Muscle layer of colon (tissue), 2 donors: Measurements from ENCODE around the gene MRPL9.
"Not testable (repeated sequence)": the region's sequence is repeated elsewhere in the genome, so short reads cannot be mapped to it uniquely, and the experiment has no call there.

Source experiments
- H3K27ac ChIP-seq: one replicate; pipeline ENCODE4 v1.7.0; 2013; ENCODE audit warnings: low read depth, mild to moderate bottlenecking, low read length, moderate library complexity
- H3K27me3 ChIP-seq, 2 donors: one replicate each; pipeline ENCODE4 v1.7.0; 2013; ENCODE audit warnings: low read length in 2 of 2, mild to moderate bottlenecking in 2 of 2; ENCODE audit not compliant: insufficient read depth in 2 of 2, control insufficient read depth in 1 of 2
- H3K36me3 ChIP-seq: one replicate; pipeline ENCODE4 v1.7.0; 2013; ENCODE audit warnings: mild to moderate bottlenecking, low read length; ENCODE audit not compliant: insufficient read depth
- H3K4me1 ChIP-seq: one replicate; pipeline ENCODE4 v1.7.0; 2013; ENCODE audit warnings: mild to moderate bottlenecking, low read length; ENCODE audit not compliant: insufficient read depth
- H3K4me3 ChIP-seq, 2 donors: one replicate each; pipeline ENCODE4 v1.7.0; 2013; ENCODE audit warnings: low read length in 2 of 2, low read depth in 1 of 2, mild to moderate bottlenecking in 1 of 2, moderate library complexity in 1 of 2
- H3K9ac ChIP-seq: one replicate; pipeline ENCODE4 v1.7.0; 2013; ENCODE audit warnings: low read length
- H3K9me3 ChIP-seq: one replicate; pipeline ENCODE4 v1.7.0; 2013; ENCODE audit warnings: mild to moderate bottlenecking, low read length
- donor health status: abdominal sarcoma.
- donor health status: Adenocarcinoma of cecum.

Gene MRPL9

GRCh38 chr1:151782026-151782425 lies 18.7 kb upstream of the MRPL9 start:
- peaks cover 25% of the 10 kb centered on the region for H3K36me3 ChIP-seq
- H3K27ac ChIP-seq, result not testable (repeated sequence)

GRCh38 chr1:151780736-151781135 lies 17.4 kb upstream of the MRPL9 start:
- not testable (repeated sequence) for H3K4me1 ChIP-seq, H3K27ac ChIP-seq, H3K27me3 ChIP-seq, H3K9me3 ChIP-seq, H3K4me3 ChIP-seq, H3K9ac ChIP-seq
- H3K36me3 ChIP-seq, result peaks cover 30% of the 10 kb centered on the region

More at GRCh38 chr1:151782026-151782425, 18.7 kb upstream of the MRPL9 start:
- H3K9me3 ChIP-seq, H3K4me3 ChIP-seq, H3K4me1 ChIP-seq, H3K9ac ChIP-seq, H3K27me3 ChIP-seq: not testable (repeated sequence)

- Histone ChIP-seq H3K9me3 (no peaks in the 10 kb centered on the region), H3K27me3 (no peaks in the 10 kb centered on the region), H3K4me3 (no peak overlapping the region), H3K4me1 (no peaks in the 10 kb centered on the region), H3K36me3 (peaks cover 39% of the 10 kb centered on the region), H3K27ac (no peak overlapping the region), H3K9ac (no peak overlapping the region)
Observed at GRCh38 chr1:151779852-151780251, 16.6 kb upstream of the MRPL9 start.

- no peaks in the 10 kb centered on the region for H3K9me3 ChIP-seq
- H3K4me3 ChIP-seq, result no peak overlapping the region
- peaks cover 45% of the 10 kb centered on the region for H3K36me3 ChIP-seq
Observed at GRCh38 chr1:151777317-151777716, 14.0 kb upstream of the MRPL9 start.

GRCh38 chr1:151776665-151777062 lies 13.4 kb upstream of the MRPL9 start:
- H3K9me3 ChIP-seq, result no peaks in the 10 kb centered on the region
- H3K9ac ChIP-seq, result no peak overlapping the region
- peaks cover 45% of the 10 kb centered on the region for H3K36me3 ChIP-seq
- H3K4me3 ChIP-seq, result no peak overlapping the region
- no peak overlapping the region for H3K27ac ChIP-seq
- H3K27me3 ChIP-seq, result no peaks in the 10 kb centered on the region
- H3K4me1 ChIP-seq, result no peaks in the 10 kb centered on the region

More at GRCh38 chr1:151777317-151777716, 14.0 kb upstream of the MRPL9 start:
- Histone ChIP-seq H3K27me3 (no peaks in the 10 kb centered on the region), H3K4me1 (no peaks in the 10 kb centered on the region), H3K9ac (no peak overlapping the region), H3K27ac (no peak overlapping the region)

GRCh38 chr1:151775894-151776664 lies 12.8 kb upstream of the MRPL9 start:
- H3K9ac ChIP-seq, result no peak overlapping the region
- H3K4me3 ChIP-seq, result no peak overlapping the region
- H3K27me3 ChIP-seq, result no peaks in the 10 kb centered on the region
- no peaks in the 10 kb centered on the region for H3K9me3 ChIP-seq
- peaks cover 45% of the 10 kb centered on the region for H3K36me3 ChIP-seq
- no peaks in the 10 kb centered on the region for H3K4me1 ChIP-seq
- no peak overlapping the region for H3K27ac ChIP-seq

- Histone ChIP-seq H3K9me3 (no peaks in the 10 kb centered on the region), H3K27me3 (no peaks in the 10 kb centered on the region), H3K36me3 (peaks cover 40% of the 10 kb centered on the region), H3K4me3 (no peak overlapping the region), H3K9ac (no peak overlapping the region), H3K27ac (no peak overlapping the region), H3K4me1 (no peaks in the 10 kb centered on the region)
Observed at GRCh38 chr1:151774256-151774922, 11.1 kb upstream of the MRPL9 start.

- H3K27me3 ChIP-seq, result no peaks in the 10 kb centered on the region
- H3K4me1 ChIP-seq, result no peaks in the 10 kb centered on the region
- peaks cover 34% of the 10 kb centered on the region for H3K36me3 ChIP-seq
Observed at GRCh38 chr1:151773702-151774101, 10.4 kb upstream of the MRPL9 start.

GRCh38 chr1:151769270-151769669 lies 6.0 kb upstream of the MRPL9 start:
- not testable (repeated sequence) for H3K9ac ChIP-seq, H3K9me3 ChIP-seq, H3K27ac ChIP-seq, H3K27me3 ChIP-seq, H3K4me3 ChIP-seq, H3K36me3 ChIP-seq, H3K4me1 ChIP-seq

More at GRCh38 chr1:151773702-151774101, 10.4 kb upstream of the MRPL9 start:
- Histone ChIP-seq H3K4me3 (no peak overlapping the region), H3K27ac (no peak overlapping the region), H3K9ac (no peak overlapping the region), H3K9me3 (no peaks in the 10 kb centered on the region)

GRCh38 chr1:151768351-151769066 lies 5.2 kb upstream of the MRPL9 start:
- not testable (repeated sequence) for H3K9me3 ChIP-seq, H3K4me3 ChIP-seq, H3K27me3 ChIP-seq, H3K27ac ChIP-seq, H3K36me3 ChIP-seq, H3K4me1 ChIP-seq, H3K9ac ChIP-seq

GRCh38 chr1:151763990-151764389 lies 694 bp upstream of the MRPL9 start:
- peaks cover 16% of the 10 kb centered on the region for H3K36me3 ChIP-seq
- H3K27me3 ChIP-seq, result no peaks in the 10 kb centered on the region
- H3K9ac ChIP-seq, result peak overlapping the region; percentile 89
- H3K27ac ChIP-seq, result peak overlapping the region; percentile 73
- H3K9me3 ChIP-seq, result no peaks in the 10 kb centered on the region
- H3K4me1 ChIP-seq, result peaks cover 9% of the 10 kb centered on the region
- H3K4me3 ChIP-seq, result peak overlapping the region; percentile 35 to 89
